GM12878 (cell line): Measurements from ENCODE around the gene CCL22. TPM values are rescaled to one million over a fixed set of nuclear protein-coding genes. Genes with fewer than 3 reads are reported as not detected.

Experiments used
- ATAC-seq: fragments of 200-7000 bp; cut with Tn5 transposase; 3 replicates; pipeline ENCODE4 v1.9.1; 2020; ENCODE audit warnings: mild to moderate bottlenecking, moderate library complexity
- BruUV-seq: library from RNA; stranded (reverse); fragments of 400-500 nt; replicated peaks from 2 replicates; lab custom pipeline; 2021; lab: Mats Ljungman, UMichigan
- CTCF ChIA-PET: fragments of 300-600 bp; sonication (Branson Sonifier 250); formaldehyde crosslinking; extraction: SDS; loops from one replicate; lab custom pipeline; 2021; ENCODE audit warnings: inconsistent platforms; lab: Yijun Ruan, JAX
- POLR2A ChIA-PET: fragments of 350-600 bp; formaldehyde crosslinking; extraction: SDS; loops from one replicate; lab custom pipeline; 2021; ENCODE audit warnings: inconsistent platforms; lab: Charles Lee
- RAD21 ChIA-PET: fragments of 300-600 bp; sonication (Branson Sonifier 250); formaldehyde crosslinking; loops from one replicate; lab custom pipeline; 2023; ENCODE audit warnings: antibody characterized with exemption; ENCODE audit not compliant: unreplicated experiment; lab: Charles Lee
- SMC1A ChIA-PET: fragments of 300-600 bp; sonication (Branson Sonifier 250); formaldehyde crosslinking; loops from one replicate; lab custom pipeline; 2023; ENCODE audit not compliant: unreplicated experiment, uncharacterized antibody; lab: Charles Lee
- DNase-seq: peaks from one replicate; pipeline ENCODE4 v3.0.0-alpha.2; 2011; ENCODE audit warnings: low read depth, low spot score
- FAIRE-seq: peaks from 3 replicates; lab custom pipeline; 2011; peaks lifted over from hg19 to GRCh38; lab: Jason Lieb, UNC
- H2AFZ ChIP-seq: 2 replicates; pipeline ENCODE4 v1.6.0; 2011; ENCODE audit warnings: low read depth, low read length, control low read depth; ENCODE audit not compliant: control insufficient read depth
- H3K27ac ChIP-seq: 2 replicates; pipeline ENCODE4 v1.5.1; 2011; ENCODE audit warnings: control low read depth; ENCODE audit not compliant: control insufficient read depth, insufficient read depth
- H3K27me3 ChIP-seq, 2 experiments: replicated peaks in 1 of 2; 2 replicates each; pipeline versions ENCODE4 v1.6.0 to v1.6.1; 2011; ENCODE audit warnings: low read length in 1 of 2; ENCODE audit not compliant: control insufficient read depth in 2 of 2, insufficient read depth in 2 of 2
- H3K36me3 ChIP-seq, 2 experiments: 2 replicates each; pipeline ENCODE4 v1.5.1; 2011; ENCODE audit warnings: low read length in 1 of 2; ENCODE audit not compliant: control insufficient read depth in 2 of 2, insufficient read depth in 2 of 2
- H3K4me1 ChIP-seq: 2 replicates; pipeline ENCODE4 v1.6.1; 2011; ENCODE audit warnings: mild to moderate bottlenecking, low read length, moderate library complexity, mixed read lengths; ENCODE audit not compliant: control insufficient read depth, insufficient read depth
- H3K4me2 ChIP-seq: 2 replicates; pipeline ENCODE4 v1.6.0; 2011; ENCODE audit warnings: control low read depth; ENCODE audit not compliant: control insufficient read depth, insufficient read depth
- H3K4me3 ChIP-seq: fragments of 200-600 bp; sonication (generic); 2 replicates; pipeline ENCODE4 v1.5.1; 2016
- H3K79me2 ChIP-seq: 2 replicates; pipeline ENCODE4 v1.6.0; 2011; ENCODE audit warnings: low read length; ENCODE audit not compliant: control insufficient read depth, insufficient read depth
- H3K9ac ChIP-seq: 2 replicates; pipeline ENCODE4 v1.8.0; 2011; ENCODE audit warnings: low read length, control low read depth, mixed read lengths; ENCODE audit not compliant: control insufficient read depth, insufficient read depth
- H3K9me3 ChIP-seq: replicated peaks from 3 replicates; pipeline ENCODE4 v1.5.1; 2011; ENCODE audit warnings: mild to moderate bottlenecking, low read length; ENCODE audit not compliant: control insufficient read depth, insufficient read depth
- H4K20me1 ChIP-seq: 2 replicates; pipeline ENCODE4 v1.6.0; 2011; ENCODE audit not compliant: control insufficient read depth, insufficient read depth
- ATF2 ChIP-seq: IDR thresholded peaks from 2 replicates; pipeline ENCODE4 v1.6.1; 2012; ENCODE audit warnings: low read length, inconsistent platforms
- CBX5 ChIP-seq: sonication (generic); IDR thresholded peaks from 2 replicates; pipeline ENCODE4 v1.6.1; 2016; ENCODE audit warnings: low read depth, moderate library complexity, mild to moderate bottlenecking, inconsistent platforms
- CEBPB ChIP-seq, 2 experiments: fragments of 150-350 bp in 1 of 2; IDR thresholded peaks; 2 replicates each; pipeline ENCODE4 v1.6.1; 2012 to 2014; ENCODE audit warnings: low read depth in 2 of 2, low read length in 2 of 2, borderline replicate concordance in 1 of 2, inconsistent platforms in 1 of 2
- E4F1 ChIP-seq: fragments of 450-650 bp; IDR thresholded peaks from 2 replicates; pipeline ENCODE4 v1.6.1; 2018; ENCODE audit warnings: borderline replicate concordance, mild to moderate bottlenecking; ENCODE audit not compliant: partially characterized antibody
- EGR1 ChIP-seq, 2 experiments: IDR thresholded peaks; 1 replicate in 1 of 2; 2 replicates in 1 of 2; pipeline ENCODE4 v1.6.1; 2011 to 2012; ENCODE audit warnings: low read depth in 2 of 2, low read length in 2 of 2, borderline replicate concordance in 1 of 2, mild to moderate bottlenecking in 1 of 2, moderate library complexity in 1 of 2
- HCFC1 ChIP-seq: fragments of 150-350 bp; IDR thresholded peaks from 2 replicates; pipeline ENCODE4 v1.6.1; 2014; ENCODE audit warnings: low read length
- IKZF1 ChIP-seq: fragments of 450-650 bp; conservative IDR thresholded peaks from 2 replicates; pipeline ENCODE4 v1.6.1; 2017; ENCODE audit warnings: antibody characterized with exemption, mild to moderate bottlenecking
- MEF2B ChIP-seq: fragments of 450-650 bp; IDR thresholded peaks from 2 replicates; pipeline ENCODE4 v1.6.1; 2018; ENCODE audit warnings: mild to moderate bottlenecking, moderate library complexity; ENCODE audit not compliant: partially characterized antibody, poor library complexity, severe bottlenecking
- MTA3 ChIP-seq: IDR thresholded peaks from 2 replicates; pipeline ENCODE4 v1.6.1; 2012; ENCODE audit warnings: low read length, inconsistent platforms, borderline replicate concordance
- PAX8 ChIP-seq: fragments of 450-650 bp; IDR thresholded peaks from 2 replicates; pipeline ENCODE4 v1.6.1; 2017; ENCODE audit warnings: mild to moderate bottlenecking, moderate library complexity
- PKNOX1 ChIP-seq: fragments of 450-650 bp; IDR thresholded peaks from 2 replicates; pipeline ENCODE4 v1.6.1; 2016; ENCODE audit warnings: mild to moderate bottlenecking
- POLR2AphosphoS2 ChIP-seq: IDR thresholded peaks from 2 replicates; pipeline ENCODE4 v1.6.1; 2011; ENCODE audit warnings: low read depth, mild to moderate bottlenecking, low read length, improper control_type of control experiment, moderate library complexity
- SKIL ChIP-seq: fragments of 450-650 bp; IDR thresholded peaks from 2 replicates; pipeline ENCODE4 v1.6.1; 2017; ENCODE audit warnings: mild to moderate bottlenecking, low read depth, inconsistent platforms; ENCODE audit not compliant: poor library complexity, severe bottlenecking
- SMAD5 ChIP-seq: IDR thresholded peaks from 2 replicates; pipeline ENCODE4 v1.6.1; 2016; ENCODE audit warnings: antibody characterized with exemption, low read depth
- TAF1 ChIP-seq: IDR thresholded peaks from 2 replicates; pipeline ENCODE4 v1.6.1; 2011; ENCODE audit warnings: mild to moderate bottlenecking, low read depth, low read length, borderline replicate concordance
- WGBS: methylation state at CpG from one replicate; pipeline ENCODE4 v1.1.6; 2016; ENCODE audit warnings: low lambda C conversion rate; ENCODE audit not compliant: insufficient replicate concordance, insufficient coverage; ENCODE audit errors: missing lambda C conversion rate; 5-methylcytosine and 5-hydroxymethylcytosine counted together
- in situ Hi-C: fragments of 300-500 bp; cut with MboI; formaldehyde crosslinking; loops from 9 replicates; pipeline ENCODE4 v1.14.3; 2018; ENCODE audit warnings: mixed read lengths
- intact Hi-C: fragments of 100-400 bp; cut with micrococcal nuclease; formaldehyde crosslinking; loops from one replicate; pipeline ENCODE4 v1.14.2; 2022; ENCODE audit not compliant: unreplicated experiment
- polyA plus RNA-seq, 11 experiments: library from polyadenylated mRNA; depleted of rRNA in 4 of 11; unstranded in 6 of 11; stranded (reverse) in 5 of 11; fragments of >200 nt; fragmentation: Nextera tagmentation in 4 of 11; fragmentation: Illumina TruSeq in 1 of 11; extraction: Ambion mirVana in 4 of 11; extraction: Trizol in 1 of 11; gene quantifications; 1 replicate in 1 of 11; 2 replicates in 10 of 11; pipeline versions ENCODE4 v1.2.1 to v1.2.3, GENCODE V29; 2011 to 2016; ENCODE audit warnings: inconsistent platforms in 2 of 11, missing spikeins in 2 of 11, low read depth in 1 of 11
- total RNA-seq, 4 experiments: library from RNA; depleted of rRNA in 3 of 4; stranded (reverse); fragments of >200 nt in 3 of 4; fragmentation: Illumina TruSeq in 1 of 4; extraction: Trizol in 1 of 4; gene quantifications; 2 replicates each; pipeline versions ENCODE4 v1.2.1 to v1.2.3, GENCODE V29; 2013 to 2021

The CCL22 gene
- total and polyA plus RNA-seq, 10 of the 15 experiments (the other 5 are each of a cell fraction or from before 2014, with no cell fraction given): 38.0 to 704 (median 349) TPM

- RAD21 ChIA-PET: interaction anchor here (1.2 to 2.4 kb wide), 5 partner anchors 8 to 50 kb away, joined by 3 to 11 read pairs (median 6); no protein-coding TSS in a partner anchor
- Histone ChIP-seq H2AFZ (no peak overlapping the region), H3K9ac (no peak overlapping the region), H3K79me2 (no peaks in the 10 kb centered on the region), H3K27me3 (no peaks in the 10 kb centered on the region), H3K27ac (no peak overlapping the region), H3K36me3 (no peaks in the 10 kb centered on the region; a peak in 1 of 4 replicates), H3K4me3 (no peak overlapping the region), H3K9me3 (no peaks in the 10 kb centered on the region), H3K4me2 (no peak overlapping the region), H4K20me1 (no peaks in the 10 kb centered on the region), H3K4me1 (no peaks in the 10 kb centered on the region)
- TF ChIP-seq SKIL: no peak
- TF ChIP-seq IKZF1: no peak
- no peak for TF ChIP-seq PKNOX1
- no peak for TF ChIP-seq CBX5
- 0 out of 2 replicates have a peak, but pooled peaks have one; percentile 16 for TF ChIP-seq ATF2
- TF ChIP-seq HCFC1: no peak
- TF ChIP-seq TAF1: no peak
- TF ChIP-seq MTA3: peak; percentile 21; the same call in 1 of the 2 replicates
- TF ChIP-seq SMAD5: peak; percentile 55; the same call in 1 of the 2 replicates
- TF ChIP-seq CEBPB (IDR thresholded peaks at IDR 0.05; ENCODE audit: borderline replicate concordance in 1 of 2, low read depth in 2 of 2, low read length in 2 of 2): no peak
- no peak for TF ChIP-seq EGR1 (IDR thresholded peaks at IDR 0.05; ENCODE audit: borderline replicate concordance in 1 of 2, low read depth in 2 of 2, low read length in 2 of 2)
- TF ChIP-seq POLR2AphosphoS2: peak; percentile 50; the same call in 1 of the 2 replicates
- TF ChIP-seq MEF2B: no peak
- no peak for TF ChIP-seq PAX8
- TF ChIP-seq E4F1: no peak
- ATAC-seq (no peak), FAIRE-seq (no peak), DNase-seq (no peak)
- SMC1A ChIA-PET: interaction anchor here (0.9 to 1.0 kb wide), 2 partner anchors 45 to 63 kb away, joined by 3 to 4 read pairs; no protein-coding TSS in a partner anchor
- POLR2A ChIA-PET: interaction anchor here (0.6 to 1.4 kb wide), 4 partner anchors 10 to 91 kb away, joined by 3 to 6 read pairs (median 4); no protein-coding TSS in a partner anchor
- intact Hi-C loops (no loop called here), in situ Hi-C loops (no loop called here)
- WGBS: 70% methylated on average over 7 of the region's 7 CpGs
- CTCF ChIA-PET: interaction anchor here (1.3 to 1.4 kb wide), 2 partner anchors 10 to 50 kb away, joined by 4 to 6 read pairs; no protein-coding TSS in a partner anchor
- no TSS peak for BruUV-seq
Measured at GRCh38 chr16:57367116-57367752, 8.7 kb downstream of the CCL22 start.
